GM12875 (cell line): ENCODE measurements around the gene RAP1GAP2.

Experiments used
- H3K4me3 ChIP-seq: one replicate; pipeline ENCODE4 v1.5.1; 2011; ENCODE audit warnings: low read depth, low read length, control low read depth
- CTCF ChIP-seq: IDR thresholded peaks from 2 replicates; pipeline ENCODE4 v1.5.1; 2011; ENCODE audit warnings: low read depth, mild to moderate bottlenecking, control low read depth, inconsistent platforms, low read length, moderate library complexity, borderline replicate concordance; ENCODE audit not compliant: insufficient read depth

Gene RAP1GAP2

DNA sequence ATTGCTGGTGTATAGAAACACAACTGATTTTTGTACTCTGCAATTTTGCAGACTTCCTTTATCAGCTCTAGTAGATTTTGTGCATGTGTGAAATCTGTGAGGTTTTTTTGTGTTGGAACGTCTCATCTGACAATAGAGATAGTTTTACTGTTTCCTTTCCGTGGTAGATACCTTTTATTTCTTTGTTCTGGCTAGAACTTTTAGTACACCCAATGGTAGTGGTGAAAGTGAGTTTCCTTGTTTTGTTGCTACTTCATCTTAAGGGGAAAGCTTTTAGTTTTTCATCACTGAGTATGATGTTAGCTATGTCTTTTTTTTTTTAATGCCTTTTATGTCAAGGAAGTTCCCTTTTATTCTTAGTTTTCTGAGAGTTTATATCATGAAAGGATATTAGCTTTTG, 149.1 kb downstream of the RAP1GAP2 start:
- no peak overlapping the region for H3K4me3 ChIP-seq
- TF ChIP-seq CTCF: no peak

- no peak overlapping the region for H3K4me3 ChIP-seq
- no peak for TF ChIP-seq CTCF
These were observed 149.9 kb downstream of the RAP1GAP2 start for GRCh38 chr17:2946144-2946543.

GRCh38 chr17:2947588-2947950, 151.3 kb downstream of the RAP1GAP2 start:
- TF ChIP-seq CTCF: no peak
- no peak overlapping the region for H3K4me3 ChIP-seq

DNA sequence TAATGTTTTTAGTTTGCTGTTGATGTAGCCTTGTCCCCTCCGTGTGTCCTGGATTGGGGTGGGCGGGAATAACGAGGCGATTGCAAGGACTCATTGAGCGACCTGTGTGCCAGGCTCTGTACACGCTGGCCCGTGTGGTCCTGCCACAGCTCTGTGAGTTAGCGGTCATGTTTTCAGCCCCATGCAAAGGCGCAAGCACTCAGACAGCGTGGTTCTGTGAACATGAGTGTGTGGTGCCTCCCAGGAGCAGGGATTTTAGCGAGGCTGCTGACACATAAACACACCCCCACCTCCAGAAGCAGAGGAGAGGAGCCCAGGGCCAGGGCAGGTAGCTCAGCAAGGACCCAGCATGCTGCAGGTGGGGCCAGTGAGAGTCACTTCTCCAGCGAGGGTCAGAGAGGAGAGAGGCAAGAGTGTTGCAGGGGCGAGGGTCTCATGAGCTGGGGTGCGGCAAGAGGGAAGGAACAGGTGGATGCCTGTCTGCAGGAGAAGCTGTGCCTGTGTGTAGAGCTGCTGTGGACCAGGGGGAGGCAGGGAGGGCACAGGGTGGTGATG, 151.8 kb downstream of the RAP1GAP2 start:
- H3K4me3 ChIP-seq: no peak overlapping the region
- no peak for TF ChIP-seq CTCF

DNA sequence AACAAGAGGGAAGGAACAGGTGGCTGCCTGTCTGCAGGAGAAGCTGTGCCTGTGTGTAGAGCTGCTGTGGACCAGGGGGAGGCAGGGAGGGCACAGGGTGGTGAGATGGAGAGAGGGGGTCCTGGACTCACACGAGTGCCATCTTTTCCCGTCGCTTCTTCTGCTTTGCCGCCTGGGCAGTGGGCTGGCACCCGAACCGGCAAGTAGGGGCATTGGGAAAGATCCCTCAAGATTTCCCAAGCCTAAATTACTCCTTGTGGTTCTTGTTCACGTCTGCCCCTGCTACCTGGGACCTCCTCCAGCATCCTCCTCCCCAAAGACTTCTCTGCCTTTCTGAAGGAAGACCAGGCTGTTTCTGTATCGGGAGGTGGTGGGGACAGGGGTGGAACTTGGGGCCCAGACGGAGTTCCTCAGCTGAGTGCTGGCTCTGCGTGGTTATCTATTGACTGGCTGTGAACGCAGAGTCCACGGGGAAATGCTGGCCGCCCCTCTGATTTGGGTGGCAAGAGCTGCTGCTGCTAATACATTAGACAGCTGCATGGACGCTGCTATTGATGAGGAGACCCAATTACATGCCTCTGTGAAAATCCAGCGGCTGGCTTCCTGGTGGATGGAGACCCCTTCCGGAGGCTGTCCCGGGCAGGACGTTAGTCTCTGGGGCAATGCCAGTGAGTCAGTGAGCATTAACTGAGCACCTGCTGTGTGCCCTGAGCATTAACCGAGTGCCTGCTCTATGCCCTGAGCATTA, 152.7 kb downstream of the RAP1GAP2 start:
- H3K4me3 ChIP-seq: no peak overlapping the region

DNA sequence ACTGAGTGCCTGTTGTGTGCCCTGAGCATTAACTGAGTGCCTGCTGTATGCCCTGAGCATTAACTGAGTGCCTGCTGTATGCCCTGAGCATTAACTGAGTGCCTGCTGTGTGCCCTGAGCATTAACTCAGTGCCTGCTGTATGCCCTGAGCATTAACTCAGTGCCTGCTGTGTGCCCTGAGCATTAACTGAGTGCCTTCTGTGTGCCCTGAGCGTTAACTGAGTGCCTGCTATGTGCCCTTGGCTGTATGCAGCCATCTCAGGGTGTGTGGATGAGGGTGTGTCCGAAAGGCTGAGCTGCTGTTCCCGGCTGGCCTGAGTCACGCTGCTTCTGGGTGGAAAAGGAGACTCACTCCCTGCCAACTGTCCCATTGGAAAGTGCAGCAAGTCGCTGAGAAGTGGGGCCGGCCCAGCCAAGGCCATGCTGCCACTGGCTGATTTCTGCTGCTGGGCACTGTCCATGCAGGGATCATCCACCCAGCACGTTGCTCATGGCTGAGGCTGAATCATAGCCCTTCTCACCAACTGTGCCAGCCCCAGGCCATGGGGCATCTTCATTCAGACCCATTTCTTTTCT, 153.3 kb downstream of the RAP1GAP2 start:
- TF ChIP-seq CTCF: no peak
- H3K4me3 ChIP-seq: no peak overlapping the region

More for the DNA sequence above, 152.7 kb downstream of the RAP1GAP2 start:
- TF ChIP-seq CTCF: no peak

- no peak overlapping the region for H3K4me3 ChIP-seq
- no peak for TF ChIP-seq CTCF
These were observed 154.6 kb downstream of the RAP1GAP2 start for GRCh38 chr17:2950846-2951245.
